ENCODE measurements around the gene DUSP15. TPM values are rescaled to one million over a fixed set of nuclear protein-coding genes. Genes with fewer than 3 reads are reported as not detected.

Gene DUSP15
- total and polyA plus RNA-seq, 2 of the 4 experiments (the other 2 are of a cell fraction): not detected

DNA sequence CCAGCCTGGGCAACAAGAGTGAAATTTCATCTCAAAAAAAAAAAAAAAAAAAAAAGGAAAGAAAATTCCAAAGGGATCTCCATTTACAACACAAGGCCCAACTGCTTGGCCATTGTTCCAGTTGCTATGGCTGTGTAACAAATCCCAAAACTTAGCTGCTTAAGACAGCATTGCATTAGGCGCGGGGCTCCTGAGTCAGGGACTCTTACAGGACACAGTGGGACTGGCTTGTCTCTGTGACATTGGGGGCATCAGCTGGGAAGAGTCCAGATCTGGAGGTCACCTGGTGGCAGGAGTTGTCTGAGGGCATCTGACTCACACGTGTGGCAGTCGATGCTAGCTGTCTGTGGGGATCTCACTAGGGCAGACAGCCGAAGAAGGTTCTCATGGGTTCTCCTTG is 35.7 kb upstream of the DUSP15 start:
- Histone ChIP-seq H2BK120ac (ENCODE audit: low read depth, low read length) (no peak overlapping the region), H3K4me1 (ENCODE audit: control insufficient read depth, insufficient read depth, low read length) (no peaks in the 10 kb centered on the region), H2AK9ac (replicated peaks; ENCODE audit: low read depth, low read length, poor library complexity) (no peak overlapping the region), H4K8ac (ENCODE audit: low read depth in 2 of 2, low read length in 2 of 2) (no peak overlapping the region), H4K20me1 (ENCODE audit: insufficient read depth, low read length) (no peaks in the 10 kb centered on the region), H3K9me3 (ENCODE audit: control insufficient read depth, insufficient read depth, low read length) (no peaks in the 10 kb centered on the region), H3K27me3 (ENCODE audit: control insufficient read depth, insufficient read depth, low read length) (peaks cover 13% of the 10 kb centered on the region), H3K18ac (ENCODE audit: low read depth, low read length) (no peak overlapping the region), H4K91ac (ENCODE audit: insufficient read depth, low read depth, low read length) (no peak overlapping the region), H3K14ac (replicated peaks; ENCODE audit: low read depth, low read length) (no peak overlapping the region), H3K4me2 (ENCODE audit: low read depth, low read length) (no peak overlapping the region), H3K56ac (ENCODE audit: extremely low read depth, insufficient read depth, low read length) (no peak overlapping the region), H3K23ac (ENCODE audit: low read depth, low read length) (no peak overlapping the region), H2BK5ac (ENCODE audit: low read depth, low read length, poor library complexity, severe bottlenecking) (no peak overlapping the region), H2AFZ (replicated peaks; ENCODE audit: low read length, poor library complexity) (no peak overlapping the region), H2BK15ac (ENCODE audit: low read depth, low read length) (no peak overlapping the region), H3K27ac (ENCODE audit: insufficient read depth, low read length) (no peak overlapping the region), H3K36me3 (ENCODE audit: control insufficient read depth, insufficient read depth, low read length) (no peaks in the 10 kb centered on the region), H3K9me1 (ENCODE audit: insufficient read depth, low read length) (no peaks in the 10 kb centered on the region; the same call in 1 of the 2 replicates), H2AK5ac (ENCODE audit: low read depth, low read length) (no peak overlapping the region), H3K79me1 (ENCODE audit: low read depth in 1 of 2, low read length in 2 of 2) (no peaks in the 10 kb centered on the region), H3K4ac (ENCODE audit: low read depth, low read length) (no peak overlapping the region), H3K9ac (ENCODE audit: low read depth, low read length) (no peak overlapping the region), H3K4me3 (ENCODE audit: insufficient read depth, low read depth, low read length) (no peak overlapping the region), H4K5ac (ENCODE audit: low read depth, low read length) (no peak overlapping the region), H2BK20ac (ENCODE audit: low read depth, low read length) (no peak overlapping the region)
- no peak for ATAC-seq (ENCODE audit: low read depth)
- POLR2A ChIA-PET (ENCODE audit: unreplicated experiment): no interaction called here
- BruUV-seq (replicated peaks): no TSS peak
- CTCF ChIA-PET: interaction anchor here (0.6 kb wide), 1 partner anchor 77 kb away, joined by 3 read pairs; no protein-coding TSS in a partner anchor
- dilution Hi-C loops (cut with HindIII; ENCODE audit: low sequenced_read_pairs, unreplicated experiment): no loop called here
- intact Hi-C loops (cut with micrococcal nuclease): no loop called here
- in situ Hi-C loops (cut with MboI; ENCODE audit: low sequenced_read_pairs): no loop called here
- DNase-seq: no peak
- no peak for TF ChIP-seq SMC3 (IDR thresholded peaks at IDR 0.05; ENCODE audit: low read depth, low read length)
- no peak for TF ChIP-seq RAD21 (IDR thresholded peaks at IDR 0.05; ENCODE audit: low read length)
- no peak for TF ChIP-seq CEBPB (IDR thresholded peaks at IDR 0.05; ENCODE audit: low read depth, low read length)
- TF ChIP-seq, protein P1, sequence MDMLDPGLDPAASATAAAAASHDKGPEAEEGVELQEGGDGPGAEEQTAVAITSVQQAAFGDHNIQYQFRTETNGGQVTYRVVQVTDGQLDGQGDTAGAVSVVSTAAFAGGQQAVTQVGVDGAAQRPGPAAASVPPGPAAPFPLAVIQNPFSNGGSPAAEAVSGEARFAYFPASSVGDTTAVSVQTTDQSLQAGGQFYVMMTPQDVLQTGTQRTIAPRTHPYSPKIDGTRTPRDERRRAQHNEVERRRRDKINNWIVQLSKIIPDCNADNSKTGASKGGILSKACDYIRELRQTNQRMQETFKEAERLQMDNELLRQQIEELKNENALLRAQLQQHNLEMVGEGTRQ (IDR thresholded peaks at IDR 0.05; ENCODE audit: low read depth, low read length): no peak
- no peak for TF ChIP-seq RCOR1 (IDR thresholded peaks at IDR 0.05; ENCODE audit: insufficient replicate concordance, low read length)
- no peak for TF ChIP-seq CHD1 (IDR thresholded peaks at IDR 0.05; ENCODE audit: low read depth, low read length)
- TF ChIP-seq MXI1 (IDR thresholded peaks at IDR 0.05; ENCODE audit: borderline replicate concordance, low read depth, low read length): no peak
- no peak for TF ChIP-seq BHLHE40 (IDR thresholded peaks at IDR 0.05; ENCODE audit: low read depth, low read length)
- TF ChIP-seq POLR2A (IDR thresholded peaks at IDR 0.05; ENCODE audit: low read depth, low read length): no peak
- TF ChIP-seq, protein P2, sequence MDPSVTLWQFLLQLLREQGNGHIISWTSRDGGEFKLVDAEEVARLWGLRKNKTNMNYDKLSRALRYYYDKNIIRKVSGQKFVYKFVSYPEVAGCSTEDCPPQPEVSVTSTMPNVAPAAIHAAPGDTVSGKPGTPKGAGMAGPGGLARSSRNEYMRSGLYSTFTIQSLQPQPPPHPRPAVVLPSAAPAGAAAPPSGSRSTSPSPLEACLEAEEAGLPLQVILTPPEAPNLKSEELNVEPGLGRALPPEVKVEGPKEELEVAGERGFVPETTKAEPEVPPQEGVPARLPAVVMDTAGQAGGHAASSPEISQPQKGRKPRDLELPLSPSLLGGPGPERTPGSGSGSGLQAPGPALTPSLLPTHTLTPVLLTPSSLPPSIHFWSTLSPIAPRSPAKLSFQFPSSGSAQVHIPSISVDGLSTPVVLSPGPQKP (IDR thresholded peaks at IDR 0.05; ENCODE audit: borderline replicate concordance, low read depth, low read length): no peak
- TF ChIP-seq MAFK (IDR thresholded peaks at IDR 0.05; ENCODE audit: low read depth, low read length): no peak
- no peak for TF ChIP-seq FOS (IDR thresholded peaks at IDR 0.05; ENCODE audit: low read depth, low read length)
- no peak for TF ChIP-seq NFE2L2 (IDR thresholded peaks at IDR 0.05; ENCODE audit: low read depth, low read length)
- no peak for TF ChIP-seq RFX5 (IDR thresholded peaks at IDR 0.05; ENCODE audit: low read depth, low read length)
- TF ChIP-seq, protein P3, sequence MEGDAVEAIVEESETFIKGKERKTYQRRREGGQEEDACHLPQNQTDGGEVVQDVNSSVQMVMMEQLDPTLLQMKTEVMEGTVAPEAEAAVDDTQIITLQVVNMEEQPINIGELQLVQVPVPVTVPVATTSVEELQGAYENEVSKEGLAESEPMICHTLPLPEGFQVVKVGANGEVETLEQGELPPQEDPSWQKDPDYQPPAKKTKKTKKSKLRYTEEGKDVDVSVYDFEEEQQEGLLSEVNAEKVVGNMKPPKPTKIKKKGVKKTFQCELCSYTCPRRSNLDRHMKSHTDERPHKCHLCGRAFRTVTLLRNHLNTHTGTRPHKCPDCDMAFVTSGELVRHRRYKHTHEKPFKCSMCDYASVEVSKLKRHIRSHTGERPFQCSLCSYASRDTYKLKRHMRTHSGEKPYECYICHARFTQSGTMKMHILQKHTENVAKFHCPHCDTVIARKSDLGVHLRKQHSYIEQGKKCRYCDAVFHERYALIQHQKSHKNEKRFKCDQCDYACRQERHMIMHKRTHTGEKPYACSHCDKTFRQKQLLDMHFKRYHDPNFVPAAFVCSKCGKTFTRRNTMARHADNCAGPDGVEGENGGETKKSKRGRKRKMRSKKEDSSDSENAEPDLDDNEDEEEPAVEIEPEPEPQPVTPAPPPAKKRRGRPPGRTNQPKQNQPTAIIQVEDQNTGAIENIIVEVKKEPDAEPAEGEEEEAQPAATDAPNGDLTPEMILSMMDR (conservative IDR thresholded peaks at IDR 0.05; ENCODE audit: low read depth, low read length): no peak
- TF ChIP-seq MAZ (IDR thresholded peaks at IDR 0.05; ENCODE audit: borderline replicate concordance, low read depth, low read length): no peak
- WGBS, 2 experiments (ENCODE audit: extremely low coverage in 2 of 2, insufficient read length in 1 of 2): 36% methylated on average over 4 of the region's 5 CpGs; no CpG with 5 or more reads in 1 of the 2 experiments
